ENCODE data around the gene GFRA1.

The GFRA1 gene

GRCh38 chr10:116270771-116271592 is 2.0 kb downstream of the GFRA1 start:
- no peak for DNase-seq

- no peak for DNase-seq
Observed at GRCh38 chr10:116270126-116270770, 2.8 kb downstream of the GFRA1 start.

- no peak for DNase-seq
Observed at GRCh38 chr10:116269619-116270018, 3.4 kb downstream of the GFRA1 start.

- DNase-seq, result no peak
Observed at GRCh38 chr10:116268976-116269375, 4.0 kb downstream of the GFRA1 start.

- no peak for DNase-seq
Observed at GRCh38 chr10:116265686-116266085, 7.3 kb downstream of the GFRA1 start.

- no peak for DNase-seq
Observed at GRCh38 chr10:116263870-116264655, 8.9 kb downstream of the GFRA1 start.

- DNase-seq, result no peak
Observed at GRCh38 chr10:116262678-116263077, 10.3 kb downstream of the GFRA1 start.

GRCh38 chr10:116260599-116260998 is 12.4 kb downstream of the GFRA1 start:
- DNase-seq, result no peak

GRCh38 chr10:116259638-116260037 is 13.4 kb downstream of the GFRA1 start:
- no peak for DNase-seq

- no peak for DNase-seq
Observed at GRCh38 chr10:116257785-116258184, 15.2 kb downstream of the GFRA1 start.

GRCh38 chr10:116256752-116257259 is 16.2 kb downstream of the GFRA1 start:
- DNase-seq, result no peak

GRCh38 chr10:116255886-116256751 is 16.9 kb downstream of the GFRA1 start:
- no peak for DNase-seq

- no peak for DNase-seq
Observed at GRCh38 chr10:116254422-116255155, 18.4 kb downstream of the GFRA1 start.

- no peak for DNase-seq
Observed at GRCh38 chr10:116253716-116254115, 19.3 kb downstream of the GFRA1 start.

GRCh38 chr10:116251602-116252395 is 21.2 kb downstream of the GFRA1 start:
- DNase-seq, result no peak

GRCh38 chr10:116247691-116248090 is 25.3 kb downstream of the GFRA1 start:
- no peak for DNase-seq

GRCh38 chr10:116246263-116246662 is 26.7 kb downstream of the GFRA1 start:
- no peak for DNase-seq

- no peak for DNase-seq
Observed at GRCh38 chr10:116245156-116245555, 27.9 kb downstream of the GFRA1 start.

- no peak for DNase-seq
Observed at GRCh38 chr10:116241642-116242410, 31.2 kb downstream of the GFRA1 start.

- no peak for DNase-seq
Observed at GRCh38 chr10:116241085-116241484, 31.9 kb downstream of the GFRA1 start.

Measured in stimulated activated CD4-positive, alpha-beta T cell treated with anti-CD3 and anti-CD28 coated beads, Interleukin-12 subunit alpha, Interleukin-12 subunit beta, amount 100 ng/mL, for 4 hours (primary cell).